K562 (cell line): ENCODE data around the gene GYG1. TPM values are rescaled to one million over a fixed set of nuclear protein-coding genes. Genes with fewer than 3 reads are reported as not detected.

Experiments used
- ATAC-seq: fragments of 200-7000 bp; cut with Tn5 transposase; 3 replicates; pipeline ENCODE4 v1.9.1; 2020; ENCODE audit warnings: moderate library complexity
- BruUV-seq: library from RNA; stranded (reverse); fragments of 400-500 nt; replicated peaks from 2 replicates; lab custom pipeline; 2021; lab: Mats Ljungman, UMichigan
- CTCF ChIA-PET: fragments of 300-600 bp; formaldehyde crosslinking; extraction: SDS; loops from one replicate; lab custom pipeline; 2021; ENCODE audit warnings: low intra/inter-chr PET ratio; lab: Yijun Ruan, JAX
- POLR2A ChIA-PET: fragments of 300-600, 350-650 bp; sonication (Branson Sonifier 250); formaldehyde crosslinking; extraction: SDS; loops from one replicate; lab custom pipeline; 2021; ENCODE audit warnings: antibody characterized with exemption, inconsistent platforms; lab: Yijun Ruan, JAX
- DNase-seq, 4 experiments: peaks; one replicate each; pipeline versions ENCODE4 v3.0.0 to v3.0.0-alpha.2; 2011 to 2018; ENCODE audit warnings: low spot score in 3 of 4, mixed read lengths in 3 of 4; ENCODE audit errors: extremely low read depth in 1 of 4
- FAIRE-seq: peaks from 2 replicates; lab custom pipeline; 2011; peaks lifted over from hg19 to GRCh38; lab: Jason Lieb, UNC
- H2AFZ ChIP-seq: 2 replicates; pipeline ENCODE4 v1.6.0; 2011; ENCODE audit warnings: low read depth, low read length, control low read depth, inconsistent platforms
- H3K27ac ChIP-seq: fragments of 200-600 bp; 3 replicates; pipeline ENCODE4 v1.8.0; 2011; ENCODE audit warnings: low read depth, mild to moderate bottlenecking, control low read depth, inconsistent platforms, low read length, moderate library complexity, mixed read lengths; ENCODE audit errors: extremely low read depth
- H3K27me3 ChIP-seq, 2 experiments: fragments of 300-600 bp in 1 of 2; 2 replicates in 1 of 2; 3 replicates in 1 of 2; pipeline versions ENCODE4 v1.6.0 to v1.8.0; 2011; ENCODE audit warnings: inconsistent platforms in 2 of 2, low read length in 2 of 2, mild to moderate bottlenecking in 1 of 2, mixed read lengths in 1 of 2, moderate library complexity in 1 of 2; ENCODE audit not compliant: control insufficient read depth in 2 of 2, insufficient read depth in 2 of 2
- H3K36me3 ChIP-seq: fragments of 300-600 bp; 3 replicates; pipeline ENCODE4 v1.8.0; 2011; ENCODE audit warnings: mild to moderate bottlenecking, low read length, inconsistent platforms; ENCODE audit not compliant: control insufficient read depth, insufficient read depth
- H3K4me1 ChIP-seq, 2 experiments: fragments of 200-600 bp in 1 of 2; replicated peaks in 1 of 2; 2 replicates in 1 of 2; 3 replicates in 1 of 2; pipeline versions ENCODE4 v1.5.1 to v1.8.0; 2011; ENCODE audit warnings: inconsistent platforms in 2 of 2, low read length in 2 of 2, mild to moderate bottlenecking in 1 of 2, mixed read lengths in 1 of 2, moderate library complexity in 1 of 2; ENCODE audit not compliant: control insufficient read depth in 2 of 2, insufficient read depth in 2 of 2
- H3K4me2 ChIP-seq: 2 replicates; pipeline ENCODE4 v1.6.1; 2011; ENCODE audit warnings: low read length, control low read depth, inconsistent platforms, mixed read lengths; ENCODE audit not compliant: insufficient read depth
- H3K4me3 ChIP-seq: fragments of 200-600 bp; sonication (generic), shearing (Covaris generic); 2 replicates; pipeline ENCODE4 v1.5.1; 2016; ENCODE audit warnings: control low read depth, inconsistent platforms
- H3K79me2 ChIP-seq: fragments of 200-600 bp; 3 replicates; pipeline ENCODE4 v1.8.0; 2011; ENCODE audit warnings: low read length, inconsistent platforms; ENCODE audit not compliant: control insufficient read depth, insufficient read depth
- H3K9ac ChIP-seq, 2 experiments: 2 replicates each; pipeline versions ENCODE4 v1.6.0 to v1.6.1; 2011; ENCODE audit warnings: low read depth in 2 of 2, low read length in 2 of 2, control low read depth in 1 of 2, inconsistent platforms in 1 of 2, mild to moderate bottlenecking in 1 of 2, mixed read lengths in 1 of 2; ENCODE audit not compliant: insufficient read depth in 1 of 2
- H3K9me1 ChIP-seq: one replicate; pipeline ENCODE4 v1.6.0; 2011; ENCODE audit warnings: inconsistent platforms, mild to moderate bottlenecking, low read length, moderate library complexity; ENCODE audit not compliant: control insufficient read depth, insufficient read depth
- H3K9me3 ChIP-seq: replicated peaks from 2 replicates; pipeline ENCODE4 v1.5.1; 2011; ENCODE audit warnings: low read depth, low read length, inconsistent platforms; ENCODE audit not compliant: control insufficient read depth, insufficient read depth
- H4K20me1 ChIP-seq: replicated peaks from 2 replicates; pipeline ENCODE4 v1.6.1; 2011; ENCODE audit warnings: low read length, inconsistent platforms, mixed read lengths; ENCODE audit not compliant: control insufficient read depth, insufficient read depth
- CBX3 ChIP-seq, 2 experiments: IDR thresholded peaks; 1 replicate in 1 of 2; 2 replicates in 1 of 2; pipeline ENCODE4 v1.6.1; 2012; ENCODE audit warnings: inconsistent platforms in 2 of 2, low read length in 2 of 2, borderline replicate concordance in 1 of 2, control low read depth in 1 of 2
- EP400 ChIP-seq: fragments of 450-650 bp; IDR thresholded peaks from 2 replicates; pipeline ENCODE4 v1.6.1; 2017; ENCODE audit warnings: antibody characterized with exemption, mild to moderate bottlenecking, moderate library complexity
- MTF1 ChIP-seq: fragments of 250-450 bp; sonication (Bioruptor Pico); IDR thresholded peaks from 2 replicates; pipeline ENCODE4 v1.9.0; 2021; ENCODE audit warnings: moderate library complexity, mild to moderate bottlenecking, inconsistent platforms, borderline replicate concordance
- MYC ChIP-seq, 2 experiments: fragments of 250-450 bp in 1 of 2; sonication (Bioruptor Pico) in 1 of 2; IDR thresholded peaks; 2 replicates each; pipeline versions ENCODE4 v1.5.1 to v1.6.1; 2012 to 2021; ENCODE audit warnings: low read depth in 2 of 2, borderline replicate concordance in 1 of 2, improper control_type of control experiment in 1 of 2, low read length in 1 of 2, mild to moderate bottlenecking in 1 of 2, moderate library complexity in 1 of 2
- ZC3H8 ChIP-seq: fragments of 450-650 bp; IDR thresholded peaks from 2 replicates; pipeline ENCODE4 v1.6.1; 2017
- ZNF24 ChIP-seq: fragments of 450-650 bp; IDR thresholded peaks from 2 replicates; pipeline ENCODE4 v1.6.1; 2016
- WGBS: fragments of 100-300 bp; shearing (Covaris generic); methylation state at CpG from one replicate; pipeline ENCODE4 v1.1.6; 2016; ENCODE audit warnings: low coverage, mixed read lengths; ENCODE audit not compliant: insufficient coverage; ENCODE audit errors: missing lambda C conversion rate; 5-methylcytosine and 5-hydroxymethylcytosine counted together
- in situ Hi-C: fragments of 300-500 bp; cut with MboI; formaldehyde crosslinking; loops from 4 replicates; pipeline ENCODE4 v1.15.0; 2018; ENCODE audit warnings: inconsistent platforms, mixed read lengths
- intact Hi-C: fragments of 100-400 bp; cut with micrococcal nuclease; formaldehyde crosslinking; loops from 2 replicates; pipeline ENCODE4 v1.14.2; 2022
- polyA plus RNA-seq, 8 experiments: library from polyadenylated mRNA; depleted of rRNA in 4 of 8; stranded (reverse) in 5 of 8; unstranded in 3 of 8; fragments of >200 nt; fragmentation: Nextera tagmentation in 2 of 8; fragmentation: Illumina TruSeq in 1 of 8; extraction: Ambion mirVana in 2 of 8; extraction: Trizol in 1 of 8; gene quantifications; 2 replicates each; pipeline versions ENCODE4 v1.2.1 to v1.2.3, GENCODE V29; 2011 to 2014; ENCODE audit warnings: inconsistent platforms in 1 of 8, missing spikeins in 1 of 8
- total RNA-seq, 7 experiments: library from RNA; depleted of rRNA in 6 of 7; stranded (reverse); fragments of >200 nt in 6 of 7; fragmentation: Illumina TruSeq in 2 of 7; extraction: Trizol in 2 of 7; gene quantifications; 2 replicates each; pipeline versions ENCODE4 v1.2.1 to v1.2.3, GENCODE V29; 2011 to 2021; ENCODE audit warnings: low replicate concordance in 1 of 7

GYG1 gene
- total and polyA plus RNA-seq, 9 of the 15 experiments (the other 6 are each of a cell fraction or from before 2014, with no cell fraction given), result 14.6 to 38.4 (median 24.6) TPM

DNA sequence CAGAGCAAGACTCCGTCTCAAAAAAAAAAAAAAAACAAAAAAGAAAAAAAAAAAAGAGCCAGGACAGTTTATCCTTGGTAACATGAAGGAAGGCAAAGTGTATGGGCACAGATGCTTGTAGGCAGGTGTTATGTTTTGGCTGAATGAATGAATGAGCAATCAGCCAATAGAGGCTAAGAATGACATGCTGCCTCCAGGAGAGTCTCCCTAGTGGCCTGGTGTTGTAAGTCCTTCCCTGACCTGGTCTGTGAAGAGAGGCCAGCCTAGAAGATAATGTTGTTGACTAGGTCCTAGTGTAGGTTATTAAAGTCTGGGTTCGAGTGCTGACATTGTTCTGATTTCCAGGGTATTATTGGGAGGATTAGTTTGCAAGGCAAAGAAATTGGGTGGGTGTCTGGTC, 24.9 kb downstream of the GYG1 start:
- ATAC-seq (peak; percentile 74), FAIRE-seq (peak; percentile 15), DNase-seq (no peak)
- no TSS peak for BruUV-seq
- Histone ChIP-seq H3K9ac (no peak overlapping the region), H3K9me3 (no peaks in the 10 kb centered on the region), H4K20me1 (no peaks in the 10 kb centered on the region), H3K4me2 (no peak overlapping the region), H2AFZ (no peak overlapping the region), H3K4me1 (no peaks in the 10 kb centered on the region; a peak in 1 of 5 replicates), H3K4me3 (no peak overlapping the region), H3K27ac (no peak overlapping the region), H3K79me2 (no peaks in the 10 kb centered on the region), H3K36me3 (peaks cover 10% of the 10 kb centered on the region; the same call in 1 of the 3 replicates), H3K27me3 (no peaks in the 10 kb centered on the region), H3K9me1 (no peaks in the 10 kb centered on the region)
- WGBS, result 55% methylated on average over 1 of the region's 2 CpGs
- ChIA-PET POLR2A (interaction anchor here (1.9 kb wide), 1 partner anchor 13 kb away, joined by 4 read pairs; no protein-coding TSS in a partner anchor), CTCF (no interaction called here)
- TF ChIP-seq ZC3H8 (no peak), ZNF24 (peak; percentile 80), EP400 (no peak), MYC (IDR thresholded peaks at IDR 0.05; ENCODE audit: low read depth, low read length) (no peak), MYC (CRISPR knock-in tag; IDR thresholded peaks at IDR 0.05; ENCODE audit: borderline replicate concordance, low read depth) (no peak), MTF1 (CRISPR knock-in tag) (no peak), CBX3 (IDR thresholded peaks at IDR 0.05; ENCODE audit: borderline replicate concordance in 1 of 2, low read length in 2 of 2) (no peak)
- intact Hi-C loops (no loop called here), in situ Hi-C loops (no loop called here)
